GM12801 (cell line): ENCODE measurements around the gene PTPRH.

Source experiments
- CTCF ChIP-seq: IDR thresholded peaks from one replicate; pipeline ENCODE4 v1.5.1; 2011; ENCODE audit warnings: control low read depth; ENCODE audit not compliant: insufficient read length; ENCODE audit errors: extremely low read depth

The PTPRH gene

GRCh38 chr19:55227241-55228014 lies 18.1 kb upstream of the PTPRH start:
- no peak for TF ChIP-seq CTCF

GRCh38 chr19:55226788-55227187 lies 17.5 kb upstream of the PTPRH start:
- TF ChIP-seq CTCF = no peak

- no peak for TF ChIP-seq CTCF
Observed at GRCh38 chr19:55226273-55226672, 17.0 kb upstream of the PTPRH start.

GRCh38 chr19:55225415-55225958 lies 16.2 kb upstream of the PTPRH start:
- TF ChIP-seq CTCF = no peak

GRCh38 chr19:55224038-55224665 lies 14.9 kb upstream of the PTPRH start:
- no peak for TF ChIP-seq CTCF

- TF ChIP-seq CTCF = no peak
Observed at GRCh38 chr19:55223291-55224037, 14.2 kb upstream of the PTPRH start.

GRCh38 chr19:55220525-55220924 lies 11.2 kb upstream of the PTPRH start:
- TF ChIP-seq CTCF = no peak
